Airway epithelial cell (primary cell): ENCODE data around the gene EPDR1. TPM values are rescaled to one million over a fixed set of nuclear protein-coding genes. Genes with fewer than 3 reads are reported as not detected.

Source experiments
- total RNA-seq: library from RNA; depleted of rRNA; stranded (reverse); fragments of >200 nt; gene quantifications from 2 replicates; pipeline ENCODE4 v1.2.3, GENCODE V29; 2015

Gene EPDR1
- total RNA-seq, result 3.3 and 3.9 TPM in 2 replicates

GRCh38 chr7:37920305-37920848 lies at the start of gene EPDR1:
EPDR1 (plus strand) TSS chr7:37920640; CDS start chr7:37920940, 300 bp downstream.

GRCh38 chr7:37916673-37917660 lies 3.5 kb upstream of the EPDR1 start, which contains the start of gene SFRP4:
SFRP4 (minus strand) TSS chr7:37916817; CDS start chr7:37916537, 280 bp downstream.

Other genes starting within 250 kb of the EPDR1 start
- 5.4 and 5.6 TPM in 2 replicates for gene GPR141, start 236.9 kb upstream of the EPDR1 start, total RNA-seq
- 0.07 TPM in 1 of 2 replicates, not detected in the other for gene NME8, start 72.0 kb upstream of the EPDR1 start, total RNA-seq
- not detected in 2 replicates for gene SFRP4, start 3.8 kb upstream of the EPDR1 start, total RNA-seq